ENCODE measurements around the gene CCDC60.

GRCh38 chr12:119457271-119457670 is 122.7 kb downstream of the CCDC60 start:
- no peak for TF ChIP-seq POLR2A (IDR thresholded peaks at IDR 0.05; ENCODE audit: low read depth)
- TF ChIP-seq, protein P1, sequence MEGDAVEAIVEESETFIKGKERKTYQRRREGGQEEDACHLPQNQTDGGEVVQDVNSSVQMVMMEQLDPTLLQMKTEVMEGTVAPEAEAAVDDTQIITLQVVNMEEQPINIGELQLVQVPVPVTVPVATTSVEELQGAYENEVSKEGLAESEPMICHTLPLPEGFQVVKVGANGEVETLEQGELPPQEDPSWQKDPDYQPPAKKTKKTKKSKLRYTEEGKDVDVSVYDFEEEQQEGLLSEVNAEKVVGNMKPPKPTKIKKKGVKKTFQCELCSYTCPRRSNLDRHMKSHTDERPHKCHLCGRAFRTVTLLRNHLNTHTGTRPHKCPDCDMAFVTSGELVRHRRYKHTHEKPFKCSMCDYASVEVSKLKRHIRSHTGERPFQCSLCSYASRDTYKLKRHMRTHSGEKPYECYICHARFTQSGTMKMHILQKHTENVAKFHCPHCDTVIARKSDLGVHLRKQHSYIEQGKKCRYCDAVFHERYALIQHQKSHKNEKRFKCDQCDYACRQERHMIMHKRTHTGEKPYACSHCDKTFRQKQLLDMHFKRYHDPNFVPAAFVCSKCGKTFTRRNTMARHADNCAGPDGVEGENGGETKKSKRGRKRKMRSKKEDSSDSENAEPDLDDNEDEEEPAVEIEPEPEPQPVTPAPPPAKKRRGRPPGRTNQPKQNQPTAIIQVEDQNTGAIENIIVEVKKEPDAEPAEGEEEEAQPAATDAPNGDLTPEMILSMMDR (IDR thresholded peaks at IDR 0.05): no peak
- no peak for TF ChIP-seq POLR2AphosphoS5 (IDR thresholded peaks at IDR 0.05)
- no peak for TF ChIP-seq EP300 (IDR thresholded peaks at IDR 0.05)

Data from esophagus muscularis mucosa (tissue), 4 donors.